ENCODE data around the gene NPHP1. TPM values are rescaled to one million over a fixed set of nuclear protein-coding genes. Genes with fewer than 3 reads are reported as not detected.
"Not testable (repeated sequence)": the region's sequence is repeated elsewhere in the genome, so short reads cannot be mapped to it uniquely, and the experiment has no call there.

Gene NPHP1
- total RNA-seq, 2 donors from 2014 or later = 8.4 to 10.6 TPM

GRCh38 chr2:110097506-110098220, 107.2 kb downstream of the NPHP1 start:
- Histone ChIP-seq H3K9me3 (ENCODE audit: control insufficient read depth, low read length) (no peaks in the 10 kb centered on the region), H3K27ac (ENCODE audit: low read depth, low read length) (no peak overlapping the region), H3K4me1 (ENCODE audit: control insufficient read depth, insufficient read depth, low read length) (no peaks in the 10 kb centered on the region), H3K9ac (ENCODE audit: extremely low read depth, low read length, poor library complexity, severe bottlenecking) (no peak overlapping the region), H3K36me3 (ENCODE audit: control insufficient read depth, insufficient read depth, low read length) (no peaks in the 10 kb centered on the region), H3K27me3 (ENCODE audit: control insufficient read depth, insufficient read depth, low read length, poor library complexity, severe bottlenecking) (no peaks in the 10 kb centered on the region), H3K4me3 (ENCODE audit: low read length) (no peak overlapping the region)
- peaks cover 1% of the 10 kb centered on the region for H3K27me3 Mint-ChIP-seq (ENCODE audit: insufficient read depth)
- WGBS, 2 experiments (ENCODE audit: insufficient coverage in 1 of 2, insufficient read length in 1 of 2) = 92 to 93% methylated on average over 13 to 14 of the region's 14 CpGs
- no peak for TF ChIP-seq CTCF (conservative IDR thresholded peaks at IDR 0.05)
- no peaks in the 10 kb centered on the region for H3K9me3 Mint-ChIP-seq
- no peaks in the 10 kb centered on the region for H3K36me3 Mint-ChIP-seq (ENCODE audit: low read depth)
- DNase-seq = peak; percentile 30
- no peaks in the 10 kb centered on the region for H3K4me1 Mint-ChIP-seq
- no peak overlapping the region for H3K4me3 Mint-ChIP-seq
- no peak overlapping the region for H3K27ac Mint-ChIP-seq

DNA sequence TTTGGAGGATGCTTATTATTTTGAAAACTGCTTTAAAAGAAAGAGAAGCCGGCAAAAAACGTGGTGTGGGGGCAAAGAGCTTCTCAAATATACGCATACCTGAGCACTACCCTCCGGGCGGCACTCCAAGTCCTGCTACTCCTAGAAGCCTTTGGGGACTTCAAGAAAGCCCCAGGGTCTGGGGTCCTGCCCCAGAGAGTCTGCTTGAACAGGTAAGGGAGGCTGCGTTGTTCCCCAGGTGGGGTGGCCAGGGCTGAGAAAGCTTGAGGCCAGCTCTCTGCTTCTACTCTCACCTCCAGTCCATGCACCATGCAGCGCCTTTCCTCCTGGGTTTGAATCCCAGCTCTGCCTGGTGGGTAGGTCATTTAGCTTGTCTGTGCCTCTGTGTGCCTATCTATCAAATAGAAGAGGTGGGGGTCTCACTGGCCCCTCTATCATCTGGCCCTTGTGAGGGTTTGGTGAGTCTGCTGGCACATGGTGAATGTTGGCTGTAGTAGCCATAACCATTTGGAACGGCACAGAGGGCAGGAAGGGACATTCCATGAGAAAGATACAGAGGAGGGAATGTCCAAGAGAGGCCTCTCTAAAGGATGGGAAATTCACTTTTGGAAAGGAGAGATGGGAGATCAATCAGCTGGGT, 108.7 kb downstream of the NPHP1 start:
- Mint-ChIP-seq H3K4me1 (no peaks in the 10 kb centered on the region), H3K27me3 (ENCODE audit: insufficient read depth) (no peaks in the 10 kb centered on the region), H3K36me3 (ENCODE audit: low read depth) (no peaks in the 10 kb centered on the region), H3K9me3 (no peaks in the 10 kb centered on the region), H3K4me3 (no peak overlapping the region), H3K27ac (no peak overlapping the region)
- TF ChIP-seq CTCF (conservative IDR thresholded peaks at IDR 0.05) = no peak
- Histone ChIP-seq H3K27ac (ENCODE audit: low read depth, low read length) (no peak overlapping the region), H3K36me3 (ENCODE audit: control insufficient read depth, insufficient read depth, low read length) (no peaks in the 10 kb centered on the region), H3K9me3 (ENCODE audit: control insufficient read depth, low read length) (no peaks in the 10 kb centered on the region), H3K9ac (ENCODE audit: extremely low read depth, low read length, poor library complexity, severe bottlenecking) (no peak overlapping the region), H3K27me3 (ENCODE audit: control insufficient read depth, insufficient read depth, low read length, poor library complexity, severe bottlenecking) (no peaks in the 10 kb centered on the region), H3K4me3 (ENCODE audit: low read length) (no peak overlapping the region), H3K4me1 (ENCODE audit: control insufficient read depth, insufficient read depth, low read length) (no peaks in the 10 kb centered on the region)
- 93% methylated on average over 8 of the region's 8 CpGs for WGBS, 2 experiments (ENCODE audit: insufficient coverage in 1 of 2, insufficient read length in 1 of 2)
- DNase-seq = peak; percentile 23

GRCh38 chr2:110094884-110095534, 109.8 kb downstream of the NPHP1 start:
- not testable (repeated sequence) for H3K27ac ChIP-seq (ENCODE audit: low read depth, low read length); H3K27me3 Mint-ChIP-seq (ENCODE audit: insufficient read depth); H3K4me3 Mint-ChIP-seq; H3K4me1 ChIP-seq (ENCODE audit: control insufficient read depth, insufficient read depth, low read length); H3K9ac ChIP-seq (ENCODE audit: extremely low read depth, low read length, poor library complexity, severe bottlenecking); H3K27ac Mint-ChIP-seq; DNase-seq; H3K27me3 ChIP-seq (ENCODE audit: control insufficient read depth, insufficient read depth, low read length, poor library complexity, severe bottlenecking); H3K4me3 ChIP-seq (ENCODE audit: low read length); H3K36me3 ChIP-seq (ENCODE audit: control insufficient read depth, insufficient read depth, low read length); H3K9me3 ChIP-seq (ENCODE audit: control insufficient read depth, low read length); H3K4me1 Mint-ChIP-seq; H3K36me3 Mint-ChIP-seq (ENCODE audit: low read depth); H3K9me3 Mint-ChIP-seq
- 89 to 95% methylated on average over 3 to 4 of the region's 6 CpGs for WGBS, 2 experiments (ENCODE audit: insufficient coverage in 1 of 2, insufficient read length in 1 of 2)

DNA sequence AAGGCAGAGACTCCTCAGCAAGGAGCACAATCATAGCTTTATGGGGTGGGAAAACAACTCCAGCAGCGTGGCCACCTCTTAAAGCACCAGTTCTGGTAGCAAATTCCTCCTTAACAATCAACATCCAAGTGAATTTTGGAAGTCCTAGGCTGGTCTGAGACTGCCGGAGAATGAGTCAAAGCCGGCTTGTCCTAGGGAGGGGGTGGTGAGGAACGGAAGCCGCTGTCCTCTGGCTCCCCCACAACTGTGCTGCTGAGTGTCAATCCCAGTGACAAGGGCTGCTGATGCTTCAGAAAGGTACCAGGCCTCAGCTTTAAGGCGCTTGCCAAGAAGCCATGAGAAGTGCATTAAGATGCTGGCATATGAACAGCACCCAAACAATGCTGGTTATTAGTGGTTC, 110.9 kb downstream of the NPHP1 start:
- H3K27me3 Mint-ChIP-seq (ENCODE audit: insufficient read depth); H3K36me3 ChIP-seq (ENCODE audit: control insufficient read depth, insufficient read depth, low read length); H3K4me1 Mint-ChIP-seq; H3K9ac ChIP-seq (ENCODE audit: extremely low read depth, low read length, poor library complexity, severe bottlenecking); H3K27ac Mint-ChIP-seq; H3K4me3 ChIP-seq (ENCODE audit: low read length); H3K4me3 Mint-ChIP-seq; H3K27me3 ChIP-seq (ENCODE audit: control insufficient read depth, insufficient read depth, low read length, poor library complexity, severe bottlenecking); H3K9me3 Mint-ChIP-seq; H3K27ac ChIP-seq (ENCODE audit: low read depth, low read length); H3K36me3 Mint-ChIP-seq (ENCODE audit: low read depth); H3K4me1 ChIP-seq (ENCODE audit: control insufficient read depth, insufficient read depth, low read length); H3K9me3 ChIP-seq (ENCODE audit: control insufficient read depth, low read length); DNase-seq: not testable (repeated sequence)
- no CpG with 5 or more reads among the region's 6 CpGs for WGBS, 2 experiments (ENCODE audit: insufficient coverage in 1 of 2, insufficient read length in 1 of 2)

DNA sequence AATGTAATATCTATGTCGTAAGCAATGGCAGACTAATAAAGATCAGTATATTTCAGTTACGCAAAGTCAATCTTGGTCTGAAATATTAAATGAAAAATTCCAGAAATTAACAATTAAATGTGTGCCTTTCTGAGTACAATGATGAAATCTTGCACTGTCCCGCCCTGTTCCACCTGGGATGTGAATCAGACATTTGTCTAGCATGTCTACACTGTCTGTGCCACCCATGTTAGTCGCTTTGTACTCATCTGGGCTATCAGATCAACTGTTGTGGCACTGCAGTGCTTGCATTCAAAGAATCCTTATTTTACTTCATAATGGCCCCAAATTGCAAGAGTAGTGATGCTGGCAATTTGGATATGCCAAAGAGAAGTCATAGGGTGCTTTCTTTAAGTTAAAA, 114.6 kb downstream of the NPHP1 start:
- H3K27ac ChIP-seq (ENCODE audit: low read depth, low read length); H3K4me1 ChIP-seq (ENCODE audit: control insufficient read depth, insufficient read depth, low read length); DNase-seq; H3K4me1 Mint-ChIP-seq; H3K27ac Mint-ChIP-seq; H3K36me3 Mint-ChIP-seq (ENCODE audit: low read depth); H3K9me3 ChIP-seq (ENCODE audit: control insufficient read depth, low read length); H3K27me3 ChIP-seq (ENCODE audit: control insufficient read depth, insufficient read depth, low read length, poor library complexity, severe bottlenecking); H3K9ac ChIP-seq (ENCODE audit: extremely low read depth, low read length, poor library complexity, severe bottlenecking); H3K27me3 Mint-ChIP-seq (ENCODE audit: insufficient read depth); H3K4me3 ChIP-seq (ENCODE audit: low read length); H3K4me3 Mint-ChIP-seq; H3K36me3 ChIP-seq (ENCODE audit: control insufficient read depth, insufficient read depth, low read length); H3K9me3 Mint-ChIP-seq: not testable (repeated sequence)
- no CpG with 5 or more reads among the region's 4 CpGs for WGBS, 2 experiments (ENCODE audit: insufficient coverage in 1 of 2, insufficient read length in 1 of 2)
